Dendritic cell treated with granulocyte-macrophage colony-stimulating factor and Interleukin-4, amounts not matched to agents 40 ng/mL and 50 ng/mL, for 4 days (primary cell): ENCODE measurements around the gene EMILIN3.

Source experiments
- H3K27ac Mint-ChIP-seq: one replicate; pipeline ENCODE4 v1.8.0; 2022; ENCODE audit warnings: mild to moderate bottlenecking, mixed read lengths
- H3K27me3 Mint-ChIP-seq: one replicate; pipeline ENCODE4 v1.8.0; 2022; ENCODE audit warnings: mild to moderate bottlenecking, mixed read lengths
- H3K36me3 Mint-ChIP-seq: one replicate; pipeline ENCODE4 v1.8.0; 2022; ENCODE audit warnings: low read depth, mixed read lengths
- H3K4me1 Mint-ChIP-seq: one replicate; pipeline ENCODE4 v1.8.0; 2022; ENCODE audit warnings: low read depth, mixed read lengths
- H3K4me3 Mint-ChIP-seq: one replicate; pipeline ENCODE4 v1.8.0; 2022; ENCODE audit warnings: mild to moderate bottlenecking, moderate library complexity, mixed read lengths
- H3K9me3 Mint-ChIP-seq: one replicate; pipeline ENCODE4 v1.8.0; 2022; ENCODE audit warnings: mixed read lengths
- intact Hi-C: fragments of 100-400 bp; cut with micrococcal nuclease; formaldehyde crosslinking; loops from one replicate; pipeline ENCODE4 v1.15.0; 2022

EMILIN3 gene

DNA sequence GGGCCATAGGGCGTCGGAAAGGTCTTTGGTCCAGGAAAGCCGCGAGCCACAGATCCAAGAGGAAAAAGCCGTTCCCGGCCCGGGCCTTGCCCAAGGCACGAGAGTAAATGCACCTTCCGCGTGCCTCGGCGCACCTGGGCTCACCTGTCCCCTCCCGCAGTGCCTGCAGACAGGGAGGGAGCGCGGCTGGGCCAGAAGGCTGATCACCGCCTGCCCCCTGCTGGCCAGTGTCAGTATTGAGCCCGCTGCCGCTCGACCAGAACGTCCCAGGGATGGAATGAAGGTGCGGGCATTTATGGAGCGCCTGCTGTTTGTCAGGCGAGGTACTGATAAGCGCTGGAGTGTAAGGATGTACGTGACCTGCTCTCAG is 26.7 kb downstream of the EMILIN3 start:
- peak overlapping the region; percentile 61 for H3K27ac Mint-ChIP-seq
- intact Hi-C loops = loop anchor here (1.0 to 2.0 kb wide), 3 partner anchors 23 to 371 kb away; partner anchors contain the start of gene ZHX3
- no peaks in the 10 kb centered on the region for H3K36me3 Mint-ChIP-seq
- H3K9me3 Mint-ChIP-seq = no peaks in the 10 kb centered on the region
- peaks cover 50% of the 10 kb centered on the region for H3K27me3 Mint-ChIP-seq
- peaks cover 9% of the 10 kb centered on the region for H3K4me1 Mint-ChIP-seq
- peak overlapping the region; percentile 76 for H3K4me3 Mint-ChIP-seq

- no peak overlapping the region for H3K27ac Mint-ChIP-seq
- intact Hi-C loops = no loop called here
- H3K4me1 Mint-ChIP-seq = peaks cover 9% of the 10 kb centered on the region
- H3K4me3 Mint-ChIP-seq = no peak overlapping the region
- peaks cover 52% of the 10 kb centered on the region for H3K27me3 Mint-ChIP-seq
- no peaks in the 10 kb centered on the region for H3K9me3 Mint-ChIP-seq
- H3K36me3 Mint-ChIP-seq = no peaks in the 10 kb centered on the region
Observed at GRCh38 chr20:41336711-41337492, 29.7 kb downstream of the EMILIN3 start.

DNA sequence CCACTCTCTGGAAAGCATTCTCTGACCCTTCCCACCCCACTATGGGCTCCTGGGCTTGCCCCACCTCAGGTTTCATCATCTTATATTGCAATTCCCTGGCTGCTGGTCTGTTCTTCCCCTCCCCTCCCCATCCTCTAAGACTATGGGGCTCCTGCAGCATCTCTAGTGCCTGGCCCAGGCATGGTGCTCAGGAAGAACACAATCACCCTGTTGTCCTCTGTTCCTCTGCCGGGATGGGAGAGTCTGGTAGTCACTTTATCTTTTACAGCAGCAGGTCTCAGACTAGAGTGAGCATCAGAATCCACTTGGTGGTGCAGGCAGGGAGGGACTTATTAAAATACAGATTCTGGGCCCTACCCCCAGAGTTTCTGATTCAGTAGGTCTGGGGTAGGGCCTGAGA is 31.0 kb downstream of the EMILIN3 start:
- Mint-ChIP-seq H3K27ac (no peak overlapping the region), H3K27me3 (peaks cover 55% of the 10 kb centered on the region), H3K36me3 (no peaks in the 10 kb centered on the region), H3K9me3 (no peaks in the 10 kb centered on the region), H3K4me3 (no peak overlapping the region), H3K4me1 (peaks cover 8% of the 10 kb centered on the region)
- intact Hi-C loops = no loop called here

- Mint-ChIP-seq H3K36me3 (no peaks in the 10 kb centered on the region), H3K27ac (no peak overlapping the region), H3K9me3 (no peaks in the 10 kb centered on the region), H3K27me3 (peaks cover 57% of the 10 kb centered on the region), H3K4me3 (no peak overlapping the region), H3K4me1 (peaks cover 3% of the 10 kb centered on the region)
- intact Hi-C loops = no loop called here
Observed at GRCh38 chr20:41334443-41335421, 31.9 kb downstream of the EMILIN3 start.

GRCh38 chr20:41334036-41334435 is 32.6 kb downstream of the EMILIN3 start:
- Mint-ChIP-seq H3K36me3 (no peaks in the 10 kb centered on the region), H3K4me1 (peaks cover 10% of the 10 kb centered on the region), H3K27me3 (peaks cover 52% of the 10 kb centered on the region), H3K9me3 (no peaks in the 10 kb centered on the region), H3K27ac (no peak overlapping the region), H3K4me3 (no peak overlapping the region)
- intact Hi-C loops = no loop called here

DNA sequence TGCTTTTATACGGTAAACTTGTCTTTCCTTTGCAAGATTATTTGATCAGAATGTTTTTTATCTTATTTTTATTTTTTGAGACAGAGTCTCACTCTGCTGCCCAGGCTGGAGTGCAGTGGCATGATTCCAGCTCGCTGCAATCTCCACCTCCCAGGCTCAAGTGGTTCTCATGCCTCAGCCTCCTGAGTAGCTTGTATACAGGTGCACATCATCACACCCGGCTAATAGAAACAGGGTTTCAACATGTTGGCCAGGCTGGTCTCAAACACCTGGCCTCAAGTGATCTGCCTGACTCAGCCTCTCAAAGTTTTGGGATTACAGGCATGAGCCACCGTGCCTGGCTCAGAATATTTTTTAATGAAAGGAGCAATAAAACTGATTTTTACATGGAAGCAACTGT is 34.9 kb downstream of the EMILIN3 start:
- Mint-ChIP-seq H3K9me3 (no peaks in the 10 kb centered on the region), H3K27me3 (peaks cover 35% of the 10 kb centered on the region), H3K36me3 (no peaks in the 10 kb centered on the region), H3K27ac (no peak overlapping the region), H3K4me1 (peaks cover 12% of the 10 kb centered on the region), H3K4me3 (no peak overlapping the region)
- intact Hi-C loops = no loop called here

GRCh38 chr20:41330941-41331340 is 35.7 kb downstream of the EMILIN3 start:
- Mint-ChIP-seq H3K36me3 (no peaks in the 10 kb centered on the region), H3K4me1 (peaks cover 12% of the 10 kb centered on the region), H3K9me3 (no peaks in the 10 kb centered on the region), H3K27me3 (peaks cover 29% of the 10 kb centered on the region), H3K4me3 (no peak overlapping the region), H3K27ac (no peak overlapping the region)
- intact Hi-C loops = no loop called here

DNA sequence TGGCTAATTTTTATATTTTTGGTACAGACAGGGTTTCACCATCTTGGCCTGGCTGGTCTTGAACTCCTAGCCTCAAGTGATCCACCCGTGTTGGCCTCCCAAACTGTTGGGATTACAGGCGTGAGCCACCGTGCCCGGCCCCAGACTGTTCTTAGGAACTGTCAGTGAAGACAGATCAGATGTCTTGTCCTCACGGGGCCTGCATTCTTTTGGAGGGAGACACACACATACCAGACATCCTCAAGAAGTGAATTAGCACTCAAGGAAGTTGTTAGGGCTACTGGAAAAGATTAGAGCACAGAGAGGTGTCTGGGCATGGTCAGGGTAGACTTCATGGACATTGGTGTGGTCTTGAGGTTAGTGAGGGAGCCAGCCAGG is 36.3 kb downstream of the EMILIN3 start:
- peak overlapping the region; percentile 75 for H3K27ac Mint-ChIP-seq
- no peaks in the 10 kb centered on the region for H3K36me3 Mint-ChIP-seq
- peaks cover 12% of the 10 kb centered on the region for H3K4me1 Mint-ChIP-seq
- H3K4me3 Mint-ChIP-seq = no peak overlapping the region
- peaks cover 23% of the 10 kb centered on the region for H3K27me3 Mint-ChIP-seq
- H3K9me3 Mint-ChIP-seq = no peaks in the 10 kb centered on the region
- intact Hi-C loops = no loop called here

DNA sequence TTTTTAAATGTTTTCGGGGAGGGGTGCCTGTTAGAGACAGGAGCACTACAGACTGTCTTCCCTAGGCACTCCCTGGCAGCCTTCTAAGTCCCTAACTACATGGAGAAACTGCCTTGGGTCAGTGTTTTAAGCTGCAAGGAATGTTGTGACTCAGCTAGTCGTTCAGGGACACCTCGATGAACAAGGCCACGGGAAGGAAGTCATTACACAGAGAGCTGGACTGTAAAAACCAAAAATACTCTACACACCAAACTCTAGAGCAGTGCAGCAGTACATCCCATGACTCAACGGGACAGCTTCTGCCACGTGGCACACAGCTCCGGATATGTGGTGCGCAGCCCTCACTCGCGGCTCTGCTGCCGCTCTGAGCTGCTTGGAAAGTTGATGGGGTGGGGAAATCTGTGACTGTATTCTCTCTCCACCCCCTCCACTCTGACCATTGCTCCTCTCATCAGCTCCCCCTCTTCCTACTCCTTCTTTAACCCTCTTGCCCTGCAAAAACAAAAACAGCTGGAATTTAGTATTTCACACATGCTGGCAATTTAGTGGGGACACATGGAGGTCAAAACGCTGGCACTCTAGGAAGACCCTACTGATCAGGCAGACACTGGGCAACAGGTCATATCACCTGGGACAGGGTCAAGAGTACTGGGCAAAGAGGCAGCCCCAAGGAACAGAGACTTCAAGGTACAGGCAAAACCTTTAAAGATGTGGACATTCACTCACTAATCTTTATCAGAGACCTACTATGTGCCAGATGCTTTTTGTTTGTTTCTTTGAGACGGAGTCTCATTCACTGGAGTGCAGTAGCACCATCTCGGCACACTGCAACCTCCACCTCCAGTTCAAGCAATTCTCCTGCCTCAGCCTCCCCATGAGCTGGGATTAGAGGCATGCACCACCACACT is 36.9 kb downstream of the EMILIN3 start:
- intact Hi-C loops = no loop called here
- peaks cover 18% of the 10 kb centered on the region for H3K27me3 Mint-ChIP-seq
- no peak overlapping the region for H3K4me3 Mint-ChIP-seq
- H3K4me1 Mint-ChIP-seq = peaks cover 12% of the 10 kb centered on the region
- H3K27ac Mint-ChIP-seq = peak overlapping the region; percentile 75
- H3K36me3 Mint-ChIP-seq = no peaks in the 10 kb centered on the region
- H3K9me3 Mint-ChIP-seq = no peaks in the 10 kb centered on the region

- H3K9me3 Mint-ChIP-seq = no peaks in the 10 kb centered on the region
- H3K27ac Mint-ChIP-seq = no peak overlapping the region
- no peaks in the 10 kb centered on the region for H3K36me3 Mint-ChIP-seq
- H3K27me3 Mint-ChIP-seq = peaks cover 12% of the 10 kb centered on the region
- H3K4me3 Mint-ChIP-seq = no peak overlapping the region
- intact Hi-C loops = no loop called here
- H3K4me1 Mint-ChIP-seq = peaks cover 12% of the 10 kb centered on the region
Observed at GRCh38 chr20:41327178-41327577, 39.4 kb downstream of the EMILIN3 start.

- Mint-ChIP-seq H3K36me3 (peaks cover 6% of the 10 kb centered on the region), H3K27ac (peak overlapping the region; percentile 45), H3K4me1 (peaks cover 18% of the 10 kb centered on the region), H3K4me3 (no peak overlapping the region), H3K9me3 (no peaks in the 10 kb centered on the region), H3K27me3 (peaks cover 10% of the 10 kb centered on the region)
- intact Hi-C loops = no loop called here
Observed at GRCh38 chr20:41320976-41321375, 45.6 kb downstream of the EMILIN3 start.

DNA sequence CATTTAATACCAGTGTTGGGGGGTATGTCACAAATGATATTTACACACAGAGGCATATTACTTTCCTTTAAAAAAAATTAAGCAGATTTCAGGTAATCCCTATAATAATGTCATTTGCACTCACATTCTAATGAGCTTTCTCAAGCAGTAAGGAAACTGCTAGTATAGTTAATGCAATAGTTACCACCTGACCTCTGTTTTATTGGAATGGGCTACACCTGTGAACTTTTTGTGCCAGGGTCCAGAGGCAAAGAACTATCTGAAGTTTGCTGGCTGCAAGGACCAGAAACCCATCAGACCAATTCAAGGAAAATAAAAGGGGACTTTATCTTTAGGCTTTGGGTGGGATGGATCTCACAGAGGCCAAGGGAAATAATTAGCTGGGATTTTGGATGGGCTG is 46.2 kb downstream of the EMILIN3 start:
- H3K9me3 Mint-ChIP-seq = no peaks in the 10 kb centered on the region

GRCh38 chr20:41318271-41318649 is 48.4 kb downstream of the EMILIN3 start:
- no peak overlapping the region for H3K27ac Mint-ChIP-seq
- peaks cover 6% of the 10 kb centered on the region for H3K36me3 Mint-ChIP-seq
- intact Hi-C loops = no loop called here
- H3K9me3 Mint-ChIP-seq = no peaks in the 10 kb centered on the region
- H3K4me3 Mint-ChIP-seq = no peak overlapping the region
- peaks cover 10% of the 10 kb centered on the region for H3K27me3 Mint-ChIP-seq
- peaks cover 18% of the 10 kb centered on the region for H3K4me1 Mint-ChIP-seq

More for the DNA sequence above, 46.2 kb downstream of the EMILIN3 start:
- peak overlapping the region; percentile 45 for H3K27ac Mint-ChIP-seq
- intact Hi-C loops = no loop called here
- no peak overlapping the region for H3K4me3 Mint-ChIP-seq
- peaks cover 6% of the 10 kb centered on the region for H3K36me3 Mint-ChIP-seq
- peaks cover 10% of the 10 kb centered on the region for H3K27me3 Mint-ChIP-seq
- H3K4me1 Mint-ChIP-seq = peaks cover 18% of the 10 kb centered on the region
